GM18861 (cell line): ENCODE measurements around the gene STX2.
"Not testable (repeated sequence)": the region's sequence is repeated elsewhere in the genome, so short reads cannot be mapped to it uniquely, and the experiment has no call there.

ENCODE experiments used
- ATAC-seq: cut with Tn5 transposase; IDR thresholded peaks from one replicate; pipeline ENCODE4 v1.9.1; 2021; ENCODE audit not compliant: unreplicated experiment

The STX2 gene

GRCh38 chr12:130768120-130768519 is 70.9 kb downstream of the STX2 start:
- ATAC-seq, result no peak

- ATAC-seq, result no peak
Measured at GRCh38 chr12:130766470-130766869, 72.6 kb downstream of the STX2 start.

- no peak for ATAC-seq
Measured at GRCh38 chr12:130765186-130765659, 73.8 kb downstream of the STX2 start.

GRCh38 chr12:130764475-130765185 is 74.4 kb downstream of the STX2 start:
- no peak for ATAC-seq

- ATAC-seq, result no peak
Measured at GRCh38 chr12:130764073-130764472, 75.0 kb downstream of the STX2 start.

- no peak for ATAC-seq
Measured at GRCh38 chr12:130762319-130762675, 76.8 kb downstream of the STX2 start.

- no peak for ATAC-seq
Measured at GRCh38 chr12:130761537-130762318, 77.3 kb downstream of the STX2 start.

GRCh38 chr12:130754234-130754901 is 84.7 kb downstream of the STX2 start:
- no peak for ATAC-seq

GRCh38 chr12:130752692-130753230 is 86.3 kb downstream of the STX2 start:
- ATAC-seq, result no peak

- ATAC-seq, result not testable (repeated sequence)
Measured at GRCh38 chr12:130752037-130752436, 87.0 kb downstream of the STX2 start.

- no peak for ATAC-seq
Measured at GRCh38 chr12:130748786-130749185, 90.3 kb downstream of the STX2 start.

- peak; percentile 73 for ATAC-seq
Measured at GRCh38 chr12:130747867-130748740, 90.9 kb downstream of the STX2 start.

GRCh38 chr12:130746546-130746945 is 92.5 kb downstream of the STX2 start:
- ATAC-seq, result no peak

- no peak for ATAC-seq
Measured at GRCh38 chr12:130745921-130746320, 93.1 kb downstream of the STX2 start.

- no peak for ATAC-seq
Measured at GRCh38 chr12:130744274-130744673, 94.8 kb downstream of the STX2 start.

GRCh38 chr12:130743606-130744005 is 95.4 kb downstream of the STX2 start:
- ATAC-seq, result no peak

- no peak for ATAC-seq
Measured at GRCh38 chr12:130743176-130743575, 95.9 kb downstream of the STX2 start.

GRCh38 chr12:130742716-130743115 is 96.3 kb downstream of the STX2 start:
- no peak for ATAC-seq

- no peak for ATAC-seq
Measured at GRCh38 chr12:130742112-130742511, 96.9 kb downstream of the STX2 start.
